Left lung (tissue), 10 donors: ENCODE data around the gene HDHD3. TPM values are rescaled to one million over a fixed set of nuclear protein-coding genes. Genes with fewer than 3 reads are reported as not detected.
"Not testable (repeated sequence)": the region's sequence is repeated elsewhere in the genome, so short reads cannot be mapped to it uniquely, and the experiment has no call there.

Experiments
- ATAC-seq: fragments of 200-7000 bp; cut with Tn5 transposase; one replicate; pipeline ENCODE4 v1.9.1; 2020; ENCODE audit warnings: moderate library complexity
- DNase-seq, 4 donors: peaks; one replicate each; pipeline ENCODE4 v3.0.0-alpha.2; 2013 to 2020
- H3K27ac ChIP-seq, 2 donors: fragments of 200-600 bp; sonication (generic) in 1 of 2; one replicate each; pipeline versions ENCODE4 v1.5.0 to v1.8.0; 2020 to 2021
- H3K27me3 ChIP-seq, 2 donors: fragments of 200-600 bp; sonication (generic) in 1 of 2; one replicate each; pipeline versions ENCODE4 v1.5.0 to v1.8.0; 2020 to 2021
- H3K36me3 ChIP-seq, 2 donors: fragments of 200-600 bp; sonication (generic) in 1 of 2; one replicate each; pipeline versions ENCODE4 v1.5.0 to v1.8.0; 2020 to 2021
- H3K4me1 ChIP-seq, 2 donors: fragments of 200-600 bp; one replicate each; pipeline ENCODE4 v1.8.0; 2021
- H3K4me3 ChIP-seq, 2 donors: fragments of 200-600 bp; sonication (generic) in 1 of 2; one replicate each; pipeline versions ENCODE4 v1.5.0 to v1.8.0; 2020 to 2021; ENCODE audit warnings: mild to moderate bottlenecking in 1 of 2
- H3K9me3 ChIP-seq, 2 donors: fragments of 200-600 bp; sonication (generic) in 1 of 2; one replicate each; pipeline versions ENCODE4 v1.5.0 to v1.8.0; 2020 to 2021
- CTCF ChIP-seq, 2 donors: fragments of 200-600 bp; sonication (generic) in 1 of 2; IDR thresholded peaks; one replicate each; pipeline versions ENCODE4 v1.5.0 to v1.8.0; 2021; ENCODE audit warnings: antibody characterized with exemption in 2 of 2
- intact Hi-C, 2 donors: fragments of 100-400 bp; cut with DNase I; formaldehyde crosslinking; loops; one replicate each; pipeline versions ENCODE4 v1.11.2 to v1.14.2; 2022
- polyA plus RNA-seq, 6 donors: library from polyadenylated mRNA; unstranded; fragments of 120-200 nt; gene quantifications; one replicate each; pipeline ENCODE4 v1.2.1, GENCODE V29; 2013; ENCODE audit not compliant: insufficient read length in 6 of 6
- total RNA-seq, 2 donors: library from RNA; stranded (reverse); fragmentation: NEBNext Ultra II Directional; extraction: Animal tissue kit (Norgen Biotek cat#: 25700); gene quantifications; one replicate each; pipeline ENCODE4 v1.2.1, GENCODE V29; 2021
- donor health status: DM: no; HTN: yes; CAD: no.
- donor health status: DM: no; HTN: no; CAD: no.

Gene HDHD3
- total and polyA plus RNA-seq, 8 donors = 12.3 to 19.9 (median 14.9) TPM

- peak overlapping the region; percentile 28 to 54 for H3K27ac ChIP-seq
Measured at GRCh38 chr9:113416149-113416721, 39.4 kb upstream of the HDHD3 start.

GRCh38 chr9:113410207-113410864 lies 33.5 kb upstream of the HDHD3 start, which contains the start of the genes C9orf43 and POLE3:
Gene C9orf43, plus strand, starts transcription at chr9:113410747. Its CDS starts 2,747 bp downstream, at chr9:113413494.
Gene POLE3, minus strand, starts transcription at chr9:113410675. Its CDS starts 382 bp downstream, at chr9:113410293.
- Histone ChIP-seq H3K27me3 (no peaks in the 10 kb centered on the region), H3K36me3 (peaks cover 0 to 21% of the 10 kb centered on the region in 2 donors), H3K4me3 (peak within 1 kb of the TSS; percentile 84 to 92), H3K9me3 (no peaks in the 10 kb centered on the region), H3K4me1 (peaks cover 10 to 37% of the 10 kb centered on the region in 2 donors), H3K27ac (peak within 1 kb of the TSS; percentile 90 to 92)
- ATAC-seq (peak; percentile 98), DNase-seq (peak; percentile 95 to 98 (median 97))
- no peak for TF ChIP-seq CTCF (IDR thresholded peaks at IDR 0.05)
- intact Hi-C loops = no loop called here

More at GRCh38 chr9:113416149-113416721, 39.4 kb upstream of the HDHD3 start:
- Histone ChIP-seq H3K27me3 (no peaks in the 10 kb centered on the region), H3K4me1 (peaks cover 4 to 5% of the 10 kb centered on the region in 2 donors), H3K9me3 (no peaks in the 10 kb centered on the region), H3K36me3 (no peaks in the 10 kb centered on the region), H3K4me3 (no peak overlapping the region)
- no peak for TF ChIP-seq CTCF (IDR thresholded peaks at IDR 0.05)
- ATAC-seq (peak; percentile 57), DNase-seq (peak in 1 of 4 donors; percentile 13)
- intact Hi-C loops = no loop called here

- Histone ChIP-seq H3K27me3 (no peaks in the 10 kb centered on the region), H3K4me1 (peaks cover 10 to 37% of the 10 kb centered on the region in 2 donors), H3K27ac (peak overlapping the region; percentile 90 to 92), H3K36me3 (peaks cover 0 to 21% of the 10 kb centered on the region in 2 donors), H3K9me3 (no peaks in the 10 kb centered on the region), H3K4me3 (peak overlapping the region; percentile 84 to 92)
- intact Hi-C loops = no loop called here
- no peak for ATAC-seq
- DNase-seq = peak in 1 of 4 donors; percentile 11
- no peak for TF ChIP-seq CTCF (IDR thresholded peaks at IDR 0.05)
Measured at GRCh38 chr9:113409883-113410206, 33.1 kb upstream of the HDHD3 start.

- no peaks in the 10 kb centered on the region for H3K9me3 ChIP-seq
- no peak for DNase-seq
- peaks cover 0 to 21% of the 10 kb centered on the region in 2 donors for H3K36me3 ChIP-seq
- ATAC-seq = no peak
- H3K27ac ChIP-seq = peak overlapping the region; percentile 90 to 92
- peak overlapping the region; percentile 84 to 92 for H3K4me3 ChIP-seq
- H3K4me1 ChIP-seq = peaks cover 10 to 39% of the 10 kb centered on the region in 2 donors
- H3K27me3 ChIP-seq = no peaks in the 10 kb centered on the region
- intact Hi-C loops = no loop called here
- no peak for TF ChIP-seq CTCF (IDR thresholded peaks at IDR 0.05)
Measured at GRCh38 chr9:113409481-113409880, 32.7 kb upstream of the HDHD3 start.

DNA sequence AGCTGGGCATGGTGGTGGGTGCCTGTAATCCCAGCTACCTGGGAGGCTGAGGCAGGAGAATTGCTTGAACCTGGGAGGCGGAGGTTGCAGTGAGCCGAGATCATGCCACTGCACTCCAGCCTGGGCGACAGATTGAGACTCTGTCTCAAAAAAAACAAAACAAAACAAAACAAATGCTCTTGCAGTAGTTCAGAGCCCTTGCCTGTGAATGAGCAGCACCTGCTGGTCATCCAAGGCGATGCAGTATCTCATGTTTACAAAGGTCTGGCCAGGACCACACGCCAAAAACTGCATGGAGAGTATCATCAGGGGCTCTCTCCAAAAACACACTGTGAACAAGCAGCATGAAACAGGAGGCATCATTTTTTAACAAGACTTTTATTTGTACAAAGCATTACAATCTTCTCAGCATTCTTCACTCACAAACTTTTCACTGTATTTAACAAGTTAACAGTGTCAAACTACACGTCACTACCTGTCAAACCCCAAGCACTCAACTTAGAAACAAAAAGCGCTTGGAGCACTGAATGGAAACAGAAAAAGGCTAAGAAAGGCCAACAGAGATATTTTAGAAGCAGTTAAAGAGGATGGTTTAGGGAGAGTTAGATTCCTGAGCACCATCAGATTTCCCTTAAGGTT lies 30.2 kb upstream of the HDHD3 start:
- H3K4me3 ChIP-seq, H3K9me3 ChIP-seq, intact Hi-C loops, H3K27me3 ChIP-seq: not testable (repeated sequence)
- TF ChIP-seq CTCF (IDR thresholded peaks at IDR 0.05) = peak; percentile 61 to 62
- ATAC-seq = peak; percentile 9
- peaks cover 10 to 59% of the 10 kb centered on the region in 2 donors for H3K4me1 ChIP-seq
- peak overlapping the region in 1 of 2 donors; percentile 30 for H3K27ac ChIP-seq
- peaks cover 0 to 21% of the 10 kb centered on the region in 2 donors for H3K36me3 ChIP-seq
- peak in 3 of 4 donors; percentile 43 to 78 (median 54) for DNase-seq

DNA sequence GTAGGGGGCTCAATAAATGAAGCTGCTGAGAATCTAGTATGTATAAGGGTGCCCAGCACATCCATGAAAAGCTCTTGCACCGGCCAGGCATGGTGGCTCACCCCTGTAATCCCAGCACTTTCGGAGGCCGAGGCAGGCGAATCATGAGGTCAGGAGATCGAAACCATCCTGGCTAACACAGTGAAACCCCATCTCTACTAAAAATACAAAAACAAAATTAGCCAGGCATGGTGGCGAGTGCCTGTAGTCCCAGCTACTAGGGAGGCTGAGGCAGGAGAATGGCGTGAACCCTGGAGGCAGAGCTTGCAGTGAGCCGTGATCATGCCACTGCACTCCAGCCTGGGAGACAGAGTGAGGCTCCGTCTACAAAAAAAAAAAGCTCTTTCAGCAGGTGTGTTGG lies 29.6 kb upstream of the HDHD3 start:
- H3K4me3 ChIP-seq, ATAC-seq, H3K27me3 ChIP-seq, intact Hi-C loops, H3K9me3 ChIP-seq, DNase-seq: not testable (repeated sequence)
- H3K27ac ChIP-seq = peak overlapping the region in 1 of 2 donors; percentile 30
- H3K4me1 ChIP-seq = peaks cover 5 to 61% of the 10 kb centered on the region in 2 donors
- H3K36me3 ChIP-seq = peaks cover 0 to 21% of the 10 kb centered on the region in 2 donors
